Adrenal gland (tissue), 5 donors: ENCODE results near the gene SEMA3G.

Experiments used
- POLR2A ChIP-seq, 2 donors: fragments of 450-650 bp; IDR thresholded peaks; one replicate each; pipeline ENCODE4 v1.6.1; 2017; ENCODE audit warnings: antibody characterized with exemption in 2 of 2, mild to moderate bottlenecking in 2 of 2, moderate library complexity in 1 of 2
- TF ChIP-seq, protein P1 (sequence below), 6 experiments: fragments of 450-650 bp in 4 of 6; fragments of 200-600 bp in 2 of 6; sonication (generic) in 1 of 6; IDR thresholded peaks; 1 replicate in 5 of 6; 2 replicates in 1 of 6; pipeline versions ENCODE4 v1.5.1 to v1.8.0; 2016 to 2021; ENCODE audit warnings: antibody characterized with exemption in 6 of 6, mild to moderate bottlenecking in 2 of 6, moderate library complexity in 1 of 6
- donor health status: DM: no; HTN: no; CAD: no.

DNA sequence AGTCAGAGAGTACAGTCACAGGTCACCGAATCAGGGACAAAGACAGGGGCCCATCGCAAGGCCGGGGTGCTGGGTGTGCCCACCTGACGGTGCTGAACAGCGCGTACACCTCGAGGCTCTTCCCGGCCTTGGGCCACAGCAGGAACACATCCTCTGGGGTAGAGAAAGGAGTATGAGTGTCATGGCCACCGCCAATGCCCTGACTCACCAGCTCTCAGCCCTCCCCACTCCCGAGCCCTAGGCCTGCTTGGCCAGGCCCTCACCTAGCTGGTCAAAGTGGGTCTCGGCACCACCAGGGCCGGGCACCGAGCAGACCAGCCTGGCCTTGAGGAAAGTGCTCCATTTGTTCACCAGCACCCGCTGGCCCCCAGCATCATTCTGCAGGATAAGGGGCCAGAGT lies 4.2 kb downstream of the SEMA3G start:
- TF ChIP-seq, protein P1, sequence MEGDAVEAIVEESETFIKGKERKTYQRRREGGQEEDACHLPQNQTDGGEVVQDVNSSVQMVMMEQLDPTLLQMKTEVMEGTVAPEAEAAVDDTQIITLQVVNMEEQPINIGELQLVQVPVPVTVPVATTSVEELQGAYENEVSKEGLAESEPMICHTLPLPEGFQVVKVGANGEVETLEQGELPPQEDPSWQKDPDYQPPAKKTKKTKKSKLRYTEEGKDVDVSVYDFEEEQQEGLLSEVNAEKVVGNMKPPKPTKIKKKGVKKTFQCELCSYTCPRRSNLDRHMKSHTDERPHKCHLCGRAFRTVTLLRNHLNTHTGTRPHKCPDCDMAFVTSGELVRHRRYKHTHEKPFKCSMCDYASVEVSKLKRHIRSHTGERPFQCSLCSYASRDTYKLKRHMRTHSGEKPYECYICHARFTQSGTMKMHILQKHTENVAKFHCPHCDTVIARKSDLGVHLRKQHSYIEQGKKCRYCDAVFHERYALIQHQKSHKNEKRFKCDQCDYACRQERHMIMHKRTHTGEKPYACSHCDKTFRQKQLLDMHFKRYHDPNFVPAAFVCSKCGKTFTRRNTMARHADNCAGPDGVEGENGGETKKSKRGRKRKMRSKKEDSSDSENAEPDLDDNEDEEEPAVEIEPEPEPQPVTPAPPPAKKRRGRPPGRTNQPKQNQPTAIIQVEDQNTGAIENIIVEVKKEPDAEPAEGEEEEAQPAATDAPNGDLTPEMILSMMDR (IDR thresholded peaks at IDR 0.05), result no peak
- no peak for TF ChIP-seq POLR2A (IDR thresholded peaks at IDR 0.05)
